Measurements from ENCODE around the gene LYPD6B. TPM values are rescaled to one million over a fixed set of nuclear protein-coding genes. Genes with fewer than 3 reads are reported as not detected.

LYPD6B gene
- total RNA-seq, 1 donor from 2014 or later, result 4.3 TPM

Other genes with a start within 250 kb of the LYPD6B start
- 4.3 TPM for gene KIF5C, start 163.5 kb upstream of the LYPD6B start, total RNA-seq (ENCODE audit: insufficient read depth, low replicate concordance)

Data from umbilical cord (tissue), 1 donor.